ENCODE measurements around the gene HPD. TPM values are rescaled to one million over a fixed set of nuclear protein-coding genes. Genes with fewer than 3 reads are reported as not detected.

HPD gene
- total RNA-seq, 1 donor from 2014 or later = 1.3 TPM

DNA sequence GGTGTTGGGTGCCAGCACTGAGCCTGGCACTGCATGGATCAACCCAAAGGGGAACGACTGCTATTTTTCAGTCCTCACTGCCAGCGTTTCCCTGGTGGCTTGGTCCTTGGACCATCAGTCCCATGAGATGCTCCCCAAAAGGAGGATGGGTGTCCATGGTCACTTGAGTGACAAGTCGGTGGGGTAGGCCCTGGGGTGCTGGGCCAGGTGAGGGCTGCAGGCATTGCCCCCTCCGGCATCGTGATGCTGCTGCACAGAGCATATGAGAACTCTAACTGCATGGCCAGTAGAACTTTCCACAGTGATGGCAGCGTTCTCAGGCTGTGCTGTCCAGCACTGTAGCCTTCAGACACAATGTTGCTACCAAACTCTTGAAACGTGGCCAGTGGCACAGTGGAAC is 38.6 kb downstream of the HPD start:
- TF ChIP-seq CTCF (IDR thresholded peaks at IDR 0.05; ENCODE audit: borderline replicate concordance) = no peak
- no peak for DNase-seq
- H3K9me3 ChIP-seq (replicated peaks) = no peaks in the 10 kb centered on the region
- H3K36me3 ChIP-seq = peaks cover 92% of the 10 kb centered on the region
- no peaks in the 10 kb centered on the region for H3K27me3 ChIP-seq (ENCODE audit: low read depth)
- no peak overlapping the region for H3K4me3 ChIP-seq
- intact Hi-C loops (cut with micrococcal nuclease) = no loop called here
- no peak overlapping the region for H3K27ac ChIP-seq (replicated peaks)
- no peaks in the 10 kb centered on the region for H3K4me1 ChIP-seq

- H3K27me3 ChIP-seq (ENCODE audit: low read depth) = no peaks in the 10 kb centered on the region
- H3K4me3 ChIP-seq = no peak overlapping the region
- H3K4me1 ChIP-seq = no peaks in the 10 kb centered on the region
- peaks cover 98% of the 10 kb centered on the region for H3K36me3 ChIP-seq
- no peak for TF ChIP-seq CTCF (IDR thresholded peaks at IDR 0.05; ENCODE audit: borderline replicate concordance)
- H3K9me3 ChIP-seq (replicated peaks) = no peaks in the 10 kb centered on the region
- intact Hi-C loops (cut with micrococcal nuclease) = no loop called here
- no peak overlapping the region for H3K27ac ChIP-seq (replicated peaks)
- DNase-seq = no peak
Measured at GRCh38 chr12:121819212-121819949, 39.3 kb downstream of the HPD start.

GRCh38 chr12:121817648-121818043 is 41.0 kb downstream of the HPD start:
- TF ChIP-seq CTCF (IDR thresholded peaks at IDR 0.05; ENCODE audit: borderline replicate concordance) = no peak
- Histone ChIP-seq H3K9me3 (replicated peaks) (no peaks in the 10 kb centered on the region), H3K4me3 (no peak overlapping the region), H3K27me3 (ENCODE audit: low read depth) (no peaks in the 10 kb centered on the region), H3K27ac (replicated peaks) (no peak overlapping the region), H3K4me1 (peaks cover 13% of the 10 kb centered on the region), H3K36me3 (peaks cover 92% of the 10 kb centered on the region)
- intact Hi-C loops (cut with micrococcal nuclease) = no loop called here
- DNase-seq = no peak

DNA sequence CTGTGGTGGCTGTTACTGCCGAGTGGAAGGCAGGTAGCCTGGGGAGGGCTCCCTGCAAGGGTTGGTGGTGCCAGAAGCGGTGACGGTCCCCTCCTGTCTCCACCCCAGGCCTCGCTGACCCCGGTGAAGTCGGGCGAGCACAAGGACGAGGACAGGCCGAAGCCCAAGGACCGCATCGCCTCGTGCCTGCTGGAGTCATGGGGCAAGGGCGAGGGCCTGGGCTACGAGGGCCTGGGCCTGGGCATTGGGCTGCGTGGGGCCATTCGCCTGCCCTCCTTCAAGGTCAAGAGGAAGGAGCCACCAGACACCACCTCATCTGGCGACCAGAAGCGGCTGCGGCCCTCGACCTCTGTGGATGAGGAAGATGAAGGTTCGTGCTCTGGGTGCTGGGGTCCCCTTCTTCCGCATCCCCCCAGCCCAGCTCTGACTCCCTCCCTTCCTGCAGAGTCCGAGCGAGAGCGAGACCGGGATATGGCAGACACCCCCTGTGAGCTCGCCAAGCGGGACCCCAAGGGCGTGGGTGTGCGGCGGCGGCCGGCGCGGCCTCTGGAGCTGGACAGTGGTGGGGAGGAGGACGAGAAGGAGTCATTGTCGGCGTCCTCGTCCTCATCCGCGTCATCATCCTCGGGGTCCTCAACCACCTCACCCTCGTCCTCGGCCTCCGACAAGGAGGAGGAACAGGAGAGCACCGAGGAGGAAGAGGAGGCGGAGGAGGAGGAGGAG is 41.6 kb downstream of the HPD start:
- H3K27me3 ChIP-seq (ENCODE audit: low read depth) = no peaks in the 10 kb centered on the region
- no peak overlapping the region for H3K27ac ChIP-seq (replicated peaks)
- intact Hi-C loops (cut with micrococcal nuclease) = no loop called here
- H3K4me1 ChIP-seq = peaks cover 19% of the 10 kb centered on the region
- H3K36me3 ChIP-seq = peaks cover 87% of the 10 kb centered on the region
- H3K4me3 ChIP-seq = no peak overlapping the region
- H3K9me3 ChIP-seq (replicated peaks) = no peaks in the 10 kb centered on the region
- no peak for TF ChIP-seq CTCF (IDR thresholded peaks at IDR 0.05; ENCODE audit: borderline replicate concordance)
- DNase-seq = no peak

- no peak for TF ChIP-seq CTCF (IDR thresholded peaks at IDR 0.05; ENCODE audit: borderline replicate concordance)
- Histone ChIP-seq H3K36me3 (peaks cover 80% of the 10 kb centered on the region), H3K27ac (replicated peaks) (no peak overlapping the region), H3K4me3 (no peak overlapping the region), H3K9me3 (replicated peaks) (no peaks in the 10 kb centered on the region), H3K4me1 (peaks cover 37% of the 10 kb centered on the region), H3K27me3 (ENCODE audit: low read depth) (no peaks in the 10 kb centered on the region)
- DNase-seq = no peak
- intact Hi-C loops (cut with micrococcal nuclease) = no loop called here
Measured at GRCh38 chr12:121815263-121815662, 43.4 kb downstream of the HPD start.
